Pancreas (tissue), 10 donors: Measurements from ENCODE around the gene PCDHA5. TPM values are rescaled to one million over a fixed set of nuclear protein-coding genes. Genes with fewer than 3 reads are reported as not detected.
A peak's percentile ranks its signal among the peaks of the same experiment; 100 is the strongest.
"Not testable (repeated sequence)": the region's sequence is repeated elsewhere in the genome, so short reads cannot be mapped to it uniquely, and the experiment has no call there.

Experiments used
- ATAC-seq, 4 donors: fragments of 200-7000 bp; cut with Tn5 transposase; one replicate each; pipeline versions ENCODE4 v1.8.0 to v1.9.1; 2020; ENCODE audit warnings: mild to moderate bottlenecking in 4 of 4, moderate library complexity in 4 of 4
- DNase-seq, 6 donors: peaks; one replicate each; pipeline ENCODE4 v3.0.0-alpha.2; 2020
- FAIRE-seq: peaks from 2 replicates; lab custom pipeline; 2012; peaks lifted over from hg19 to GRCh38; lab: Jason Lieb, UNC
- H3K27ac ChIP-seq, 4 donors: fragments of 200-600 bp; sonication (generic); 1 replicate in 3 of 4; 2 replicates in 1 of 4; pipeline versions ENCODE4 v1.5.0 to v1.8.0; 2020
- H3K27me3 ChIP-seq, 4 donors: fragments of 200-600 bp; one replicate each; pipeline ENCODE4 v1.8.0; 2021
- H3K36me3 ChIP-seq, 3 donors: fragments of 200-600 bp; sonication (generic) in 1 of 3; one replicate each; pipeline versions ENCODE4 v1.5.0 to v1.8.0; 2020 to 2021
- H3K4me1 ChIP-seq, 3 donors: fragments of 200-600 bp; one replicate each; pipeline ENCODE4 v1.8.0; 2021
- H3K4me3 ChIP-seq, 4 donors: fragments of 200-600 bp; sonication (generic) in 2 of 4; one replicate each; pipeline versions ENCODE4 v1.5.0 to v1.8.0; 2020 to 2021
- H3K9me3 ChIP-seq, 4 donors: fragments of 200-600 bp; one replicate each; pipeline ENCODE4 v1.8.0; 2021
- WGBS, 2 donors: extraction: QIAGEN DNeasy Blood & Tissue Kit; methylation state at CpG; one replicate each; pipeline ENCODE4 v1.1.7; 2013; 5-methylcytosine and 5-hydroxymethylcytosine counted together
- intact Hi-C, 3 donors: fragments of 100-400 bp; cut with DNase I; formaldehyde crosslinking; loops; one replicate each; pipeline versions ENCODE4 v1.11.1 to v1.14.2; 2022
- polyA plus RNA-seq, 2 donors: library from polyadenylated mRNA; stranded (reverse); fragments of 200-250 nt; gene quantifications; one replicate each; pipeline ENCODE4 v1.2.3, GENCODE V29; 2013
- total RNA-seq, 6 donors: library from RNA; stranded (reverse); fragmentation: NEBNext Ultra II Directional in 4 of 6; extraction: Animal tissue kit (Norgen Biotek cat#: 25700) in 4 of 6; gene quantifications; one replicate each; pipeline versions ENCODE4 v1.2.1 to v1.2.4, GENCODE V29; 2021 to 2023
- TF ChIP-seq, protein P1 (sequence below), 4 donors: fragments of 200-600 bp; sonication (generic) in 3 of 4; IDR thresholded peaks; one replicate each; pipeline versions ENCODE4 v1.5.0 to v1.8.0; 2021; ENCODE audit warnings: antibody characterized with exemption in 4 of 4
- donor health status: healthy with polysubstance abuse.
- donor health status: DM: no; HTN: no; CAD: no; lungs with moderate emphysema.
- donor health status: DM: no; HTN: no; CAD: no.
- donor health status: control.
- donor health status: control.
- donor health status: Bipolar disorder and iron deficiency.
- donor health status: DM: yes; HTN: yes; CAD: no.
- donor health status: DM: no; HTN: no; CAD: no.
- donor health status: DM: no; HTN: no; CAD: no.
- donor health status: DM: yes; HTN: yes; CAD: no.

PCDHA5 gene
- total and polyA plus RNA-seq, 8 donors = 0.24 to 0.96 (median 0.55) TPM

DNA sequence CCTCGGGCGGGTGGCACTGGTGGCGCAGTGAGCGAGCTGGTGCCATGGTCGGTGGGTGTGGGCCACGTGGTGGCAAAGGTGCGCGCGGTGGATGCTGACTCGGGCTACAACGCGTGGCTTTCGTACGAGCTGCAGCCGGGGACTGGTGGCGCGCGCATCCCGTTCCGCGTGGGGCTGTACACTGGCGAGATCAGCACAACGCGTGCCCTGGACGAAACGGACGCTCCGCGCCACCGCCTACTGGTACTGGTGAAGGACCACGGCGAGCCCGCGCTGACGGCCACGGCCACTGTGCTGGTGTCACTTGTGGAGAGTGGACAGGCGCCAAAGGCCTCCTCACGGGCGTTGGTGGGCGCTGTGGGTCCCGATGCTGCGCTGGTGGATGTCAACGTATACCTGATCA is 12.5 kb upstream of the PCDHA5 start:
- Histone ChIP-seq H3K36me3 (no peaks in the 10 kb centered on the region), H3K4me1 (no peaks in the 10 kb centered on the region), H3K27me3 (peaks cover 0 to 8% (median 0%) of the 10 kb centered on the region in 4 donors), H3K27ac (no peak overlapping the region), H3K4me3 (no peak overlapping the region), H3K9me3 (peaks cover 0 to 6% (median 0%) of the 10 kb centered on the region in 4 donors)
- FAIRE-seq = no peak
- WGBS, 2 donors = 55 to 57% methylated on average over 43 of the region's 43 CpGs
- TF ChIP-seq, protein P1, sequence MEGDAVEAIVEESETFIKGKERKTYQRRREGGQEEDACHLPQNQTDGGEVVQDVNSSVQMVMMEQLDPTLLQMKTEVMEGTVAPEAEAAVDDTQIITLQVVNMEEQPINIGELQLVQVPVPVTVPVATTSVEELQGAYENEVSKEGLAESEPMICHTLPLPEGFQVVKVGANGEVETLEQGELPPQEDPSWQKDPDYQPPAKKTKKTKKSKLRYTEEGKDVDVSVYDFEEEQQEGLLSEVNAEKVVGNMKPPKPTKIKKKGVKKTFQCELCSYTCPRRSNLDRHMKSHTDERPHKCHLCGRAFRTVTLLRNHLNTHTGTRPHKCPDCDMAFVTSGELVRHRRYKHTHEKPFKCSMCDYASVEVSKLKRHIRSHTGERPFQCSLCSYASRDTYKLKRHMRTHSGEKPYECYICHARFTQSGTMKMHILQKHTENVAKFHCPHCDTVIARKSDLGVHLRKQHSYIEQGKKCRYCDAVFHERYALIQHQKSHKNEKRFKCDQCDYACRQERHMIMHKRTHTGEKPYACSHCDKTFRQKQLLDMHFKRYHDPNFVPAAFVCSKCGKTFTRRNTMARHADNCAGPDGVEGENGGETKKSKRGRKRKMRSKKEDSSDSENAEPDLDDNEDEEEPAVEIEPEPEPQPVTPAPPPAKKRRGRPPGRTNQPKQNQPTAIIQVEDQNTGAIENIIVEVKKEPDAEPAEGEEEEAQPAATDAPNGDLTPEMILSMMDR (IDR thresholded peaks at IDR 0.05) = no peak
- peak in 2 of 6 donors; percentile 48 to 65 for DNase-seq
- intact Hi-C loops = no loop called here
- no peak for ATAC-seq

DNA sequence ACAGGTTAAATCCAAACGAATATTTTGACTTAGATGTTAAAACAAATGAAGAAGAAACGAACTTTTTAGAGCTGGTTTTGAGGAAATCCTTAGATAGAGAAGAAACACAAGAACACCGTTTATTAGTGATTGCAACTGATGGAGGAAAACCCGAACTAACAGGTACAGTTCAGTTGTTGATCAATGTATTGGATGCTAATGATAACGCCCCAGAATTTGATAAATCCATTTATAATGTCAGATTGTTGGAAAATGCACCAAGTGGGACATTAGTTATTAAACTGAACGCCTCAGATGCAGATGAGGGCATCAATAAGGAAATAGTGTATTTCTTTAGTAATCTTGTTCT is 842 bp downstream of the PCDHA5 start:
- Histone ChIP-seq H3K27me3 (no peaks in the 10 kb centered on the region), H3K27ac (no peak overlapping the region), H3K4me3 (no peak overlapping the region), H3K4me1 (no peaks in the 10 kb centered on the region), H3K36me3 (no peaks in the 10 kb centered on the region), H3K9me3 (no peaks in the 10 kb centered on the region)
- 25 to 27% methylated on average over 6 of the region's 6 CpGs for WGBS, 2 donors
- TF ChIP-seq, protein P1 (IDR thresholded peaks at IDR 0.05) = no peak
- FAIRE-seq = no peak
- intact Hi-C loops = no loop called here
- no peak for ATAC-seq
- no peak for DNase-seq

DNA sequence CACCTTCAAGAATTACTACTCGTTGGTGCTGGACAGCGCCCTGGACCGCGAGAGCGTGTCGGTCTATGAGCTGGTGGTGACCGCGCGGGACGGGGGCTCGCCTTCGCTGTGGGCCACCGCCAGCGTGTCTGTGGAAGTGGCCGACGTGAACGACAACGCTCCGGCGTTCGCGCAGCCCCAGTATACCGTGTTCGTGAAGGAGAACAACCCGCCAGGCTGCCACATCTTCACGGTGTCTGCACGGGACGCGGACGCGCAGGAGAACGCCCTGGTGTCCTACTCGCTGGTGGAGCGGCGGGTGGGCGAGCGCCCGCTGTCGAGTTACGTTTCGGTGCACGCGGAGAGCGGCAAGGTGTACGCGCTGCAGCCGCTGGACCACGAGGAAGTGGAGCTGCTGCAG is 1.6 kb downstream of the PCDHA5 start:
- H3K4me1 ChIP-seq, H3K27ac ChIP-seq, FAIRE-seq, intact Hi-C loops, H3K36me3 ChIP-seq, ATAC-seq, H3K27me3 ChIP-seq, H3K4me3 ChIP-seq, H3K9me3 ChIP-seq: not testable (repeated sequence)
- WGBS, 2 donors = 40 to 45% methylated on average over 48 of the region's 48 CpGs
- DNase-seq = peak in 2 of 6 donors; percentile 27 to 44

DNA sequence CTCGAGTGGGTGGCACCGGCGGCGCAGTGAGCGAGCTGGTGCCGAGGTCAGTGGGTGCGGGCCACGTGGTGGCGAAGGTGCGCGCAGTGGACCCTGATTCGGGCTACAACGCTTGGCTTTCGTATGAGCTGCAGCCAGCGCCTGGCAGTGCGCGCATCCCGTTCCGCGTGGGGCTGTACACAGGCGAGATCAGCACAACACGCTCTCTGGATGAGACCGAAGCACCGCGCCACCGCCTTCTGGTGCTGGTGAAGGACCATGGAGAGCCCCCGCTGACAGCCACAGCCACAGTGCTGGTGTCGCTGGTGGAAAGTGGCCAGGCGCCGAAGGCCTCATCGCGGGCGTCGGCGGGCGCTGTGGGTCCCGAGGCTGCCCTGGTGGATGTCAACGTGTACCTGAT is 2.1 kb downstream of the PCDHA5 start:
- FAIRE-seq = no peak
- no peak for ATAC-seq
- no peaks in the 10 kb centered on the region for H3K36me3 ChIP-seq
- TF ChIP-seq, protein P1 (IDR thresholded peaks at IDR 0.05) = no peak
- intact Hi-C loops = no loop called here
- H3K4me3 ChIP-seq = no peak overlapping the region
- H3K27ac ChIP-seq = no peak overlapping the region
- 50 to 56% methylated on average over 10 to 38 of the region's 38 CpGs for WGBS, 2 donors
- H3K4me1 ChIP-seq = no peaks in the 10 kb centered on the region
- DNase-seq = peak in 2 of 6 donors; percentile 44 to 49
- no peaks in the 10 kb centered on the region for H3K27me3 ChIP-seq
- H3K9me3 ChIP-seq = no peaks in the 10 kb centered on the region

DNA sequence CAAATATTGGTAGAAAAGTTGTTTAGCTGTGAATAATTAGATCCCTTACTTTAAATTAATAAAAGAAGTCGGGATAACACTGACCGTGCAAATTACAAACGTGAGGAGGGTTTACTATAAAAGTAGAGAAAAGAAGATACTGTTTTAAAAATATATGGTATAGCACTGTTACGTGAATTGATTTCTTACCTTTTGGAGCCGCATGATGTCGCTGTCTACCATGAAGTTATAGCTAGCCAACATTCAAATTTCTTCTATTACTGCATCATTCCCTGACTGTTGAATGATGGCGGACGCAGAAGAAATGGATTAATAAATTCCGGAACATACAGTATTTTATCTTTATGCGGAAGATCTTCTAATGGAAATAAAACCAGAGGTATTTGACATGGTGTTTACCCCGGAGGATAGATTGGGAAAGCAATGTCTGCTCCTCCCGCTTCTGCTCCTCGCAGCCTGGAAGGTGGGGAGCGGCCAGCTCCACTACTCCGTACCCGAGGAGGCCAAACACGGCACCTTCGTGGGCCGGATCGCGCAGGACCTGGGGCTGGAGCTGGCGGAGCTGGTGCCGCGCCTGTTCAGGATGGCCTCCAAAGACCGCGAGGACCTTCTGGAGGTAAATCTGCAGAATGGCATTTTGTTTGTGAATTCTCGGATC is 6.4 kb downstream of the PCDHA5 start, which contains the start of gene PCDHA6:
Gene PCDHA6, plus strand, starts transcription at position 257 of the 658 bp plus-strand sequence. Its CDS starts 132 bp downstream, at position 389.
- no peak for FAIRE-seq
- H3K9me3 ChIP-seq = no peaks in the 10 kb centered on the region
- ATAC-seq = peak in 2 of 4 donors; percentile 72 to 80
- WGBS, 2 donors = 17% methylated on average over 27 of the region's 27 CpGs
- no peaks in the 10 kb centered on the region for H3K4me1 ChIP-seq
- intact Hi-C loops = no loop called here
- TF ChIP-seq, protein P1 (IDR thresholded peaks at IDR 0.05) = no peak
- no peaks in the 10 kb centered on the region for H3K36me3 ChIP-seq
- H3K27me3 ChIP-seq = no peaks in the 10 kb centered on the region
- H3K4me3 ChIP-seq = peak within 1 kb of the TSS in 2 of 4 donors; percentile 13 to 20
- H3K27ac ChIP-seq = no peak within 1 kb of the TSS
- peak in 1 of 6 donors; percentile 33 for DNase-seq
